Measurements from ENCODE around the gene ZFAND2A. TPM values are rescaled to one million over a fixed set of nuclear protein-coding genes. Genes with fewer than 3 reads are reported as not detected.

Gene ZFAND2A
- total RNA-seq, 1 donor from 2014 or later: 19.9 TPM

- Histone ChIP-seq H3K9me3 (no peaks in the 10 kb centered on the region), H3K4me1 (peaks cover 12% of the 10 kb centered on the region), H3K4me3 (no peak overlapping the region), H3K27me3 (no peaks in the 10 kb centered on the region), H3K27ac (no peak overlapping the region), H3K36me3 (peaks cover 63% of the 10 kb centered on the region)
- TF ChIP-seq, protein P1, sequence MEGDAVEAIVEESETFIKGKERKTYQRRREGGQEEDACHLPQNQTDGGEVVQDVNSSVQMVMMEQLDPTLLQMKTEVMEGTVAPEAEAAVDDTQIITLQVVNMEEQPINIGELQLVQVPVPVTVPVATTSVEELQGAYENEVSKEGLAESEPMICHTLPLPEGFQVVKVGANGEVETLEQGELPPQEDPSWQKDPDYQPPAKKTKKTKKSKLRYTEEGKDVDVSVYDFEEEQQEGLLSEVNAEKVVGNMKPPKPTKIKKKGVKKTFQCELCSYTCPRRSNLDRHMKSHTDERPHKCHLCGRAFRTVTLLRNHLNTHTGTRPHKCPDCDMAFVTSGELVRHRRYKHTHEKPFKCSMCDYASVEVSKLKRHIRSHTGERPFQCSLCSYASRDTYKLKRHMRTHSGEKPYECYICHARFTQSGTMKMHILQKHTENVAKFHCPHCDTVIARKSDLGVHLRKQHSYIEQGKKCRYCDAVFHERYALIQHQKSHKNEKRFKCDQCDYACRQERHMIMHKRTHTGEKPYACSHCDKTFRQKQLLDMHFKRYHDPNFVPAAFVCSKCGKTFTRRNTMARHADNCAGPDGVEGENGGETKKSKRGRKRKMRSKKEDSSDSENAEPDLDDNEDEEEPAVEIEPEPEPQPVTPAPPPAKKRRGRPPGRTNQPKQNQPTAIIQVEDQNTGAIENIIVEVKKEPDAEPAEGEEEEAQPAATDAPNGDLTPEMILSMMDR (IDR thresholded peaks at IDR 0.05): no peak
- ATAC-seq: no peak
- intact Hi-C loops (cut with DNase I): no loop called here
- no peak for DNase-seq
Measured at GRCh38 chr7:1154172-1154739, 5.7 kb downstream of the ZFAND2A start.

DNA sequence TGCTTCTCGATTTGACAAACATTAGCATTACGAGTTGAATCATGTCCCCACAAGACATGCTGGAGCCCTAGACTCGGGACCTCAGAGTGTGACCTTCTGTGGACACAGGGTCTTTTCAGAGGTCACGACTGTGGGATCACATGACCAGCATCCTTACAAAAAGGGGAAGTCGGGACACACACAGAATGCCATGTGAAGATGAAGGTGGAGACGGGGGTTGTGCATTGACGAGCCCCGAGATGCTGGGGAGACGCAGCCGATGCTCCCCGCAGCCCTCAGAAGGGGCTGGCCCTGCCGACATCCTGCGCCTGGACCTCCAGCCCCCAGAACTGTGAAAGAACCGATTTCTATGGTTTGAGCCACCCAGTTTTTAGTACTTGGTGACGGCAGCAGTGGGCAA, 7.5 kb downstream of the ZFAND2A start:
- Histone ChIP-seq H3K27me3 (no peaks in the 10 kb centered on the region), H3K36me3 (peaks cover 56% of the 10 kb centered on the region), H3K4me1 (no peaks in the 10 kb centered on the region), H3K4me3 (no peak overlapping the region), H3K27ac (no peak overlapping the region), H3K9me3 (no peaks in the 10 kb centered on the region)
- intact Hi-C loops (cut with DNase I): no loop called here
- TF ChIP-seq, protein P1 (IDR thresholded peaks at IDR 0.05): no peak
- DNase-seq (no peak), ATAC-seq (no peak)

DNA sequence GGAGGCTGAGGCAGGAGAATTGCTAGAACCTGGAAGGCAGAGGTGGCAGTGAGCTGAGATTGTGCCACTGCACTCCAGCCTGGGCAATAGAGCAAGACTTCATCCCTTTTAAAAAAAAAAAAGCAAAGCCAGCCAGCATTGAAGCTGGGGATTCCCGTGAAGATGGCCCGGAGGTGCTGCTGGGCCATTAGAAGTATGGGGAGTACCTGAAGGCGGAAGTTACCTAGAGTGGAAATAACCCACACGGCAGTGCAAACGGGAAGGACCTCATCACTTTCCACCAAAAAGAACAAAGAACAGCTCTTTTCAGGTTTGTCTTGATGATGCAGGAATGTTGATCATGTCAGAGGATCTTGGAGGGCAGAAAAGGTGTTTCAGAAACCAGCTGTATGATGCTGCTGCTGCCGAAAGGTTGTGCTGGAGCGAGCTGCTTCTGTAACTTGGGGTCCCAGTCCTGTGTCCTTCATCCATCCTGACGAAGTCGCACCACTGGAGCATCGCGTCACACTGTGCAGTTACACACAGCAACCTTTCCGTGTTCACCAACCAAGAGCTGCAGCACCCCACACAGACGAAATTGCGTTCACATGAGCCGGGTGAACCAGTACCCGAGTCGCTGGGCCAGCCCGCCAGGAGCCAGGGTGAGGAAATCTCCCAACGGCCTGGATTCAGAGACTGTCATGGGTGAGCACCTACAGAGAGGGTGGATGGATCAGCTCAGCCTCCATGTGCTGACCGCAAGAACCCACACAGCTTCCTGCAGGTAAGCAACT, 8.2 kb downstream of the ZFAND2A start:
- Histone ChIP-seq H3K9me3 (no peaks in the 10 kb centered on the region), H3K4me1 (no peaks in the 10 kb centered on the region), H3K27me3 (no peaks in the 10 kb centered on the region), H3K4me3 (no peak overlapping the region), H3K36me3 (peaks cover 50% of the 10 kb centered on the region), H3K27ac (no peak overlapping the region)
- DNase-seq (no peak), ATAC-seq (no peak)
- TF ChIP-seq, protein P1 (IDR thresholded peaks at IDR 0.05): no peak
- intact Hi-C loops (cut with DNase I): no loop called here

- ATAC-seq: no peak
- peaks cover 45% of the 10 kb centered on the region for H3K36me3 ChIP-seq
- no peaks in the 10 kb centered on the region for H3K27me3 ChIP-seq
- intact Hi-C loops (cut with DNase I): no loop called here
- H3K9me3 ChIP-seq: no peaks in the 10 kb centered on the region
- DNase-seq: no peak
- no peaks in the 10 kb centered on the region for H3K4me1 ChIP-seq
- H3K27ac ChIP-seq: no peak overlapping the region
- H3K4me3 ChIP-seq: no peak overlapping the region
- TF ChIP-seq, protein P1 (IDR thresholded peaks at IDR 0.05): no peak
Measured at GRCh38 chr7:1151156-1151555, 8.8 kb downstream of the ZFAND2A start.

DNA sequence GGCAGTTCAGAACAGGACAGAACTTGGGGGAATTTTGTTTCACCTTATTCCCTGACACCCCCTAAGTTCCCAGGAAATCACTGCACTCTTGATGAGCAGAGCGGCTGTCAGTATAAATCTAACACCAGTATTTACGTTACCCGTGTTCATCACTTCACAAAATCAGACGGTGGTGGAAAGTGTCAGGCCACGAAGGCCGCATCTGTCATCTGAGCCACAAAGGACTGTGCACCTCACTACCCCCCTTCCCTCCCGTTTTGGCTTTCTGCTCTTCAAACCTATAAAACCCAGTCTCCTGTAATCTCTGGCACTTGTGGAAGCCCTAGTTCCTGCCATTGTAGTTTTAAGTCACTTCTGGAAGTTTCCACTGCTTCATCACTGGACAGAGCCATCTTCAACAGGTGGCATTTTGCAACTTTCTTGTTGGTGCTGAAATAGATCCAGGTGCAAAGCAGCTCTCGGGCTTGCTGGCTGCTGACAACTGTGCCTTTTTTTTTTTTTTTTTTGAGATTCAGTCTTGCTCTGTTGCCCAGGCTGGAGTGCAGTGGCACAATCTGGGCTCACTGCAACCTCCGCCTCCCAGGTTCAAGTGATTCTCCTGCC, 9.5 kb downstream of the ZFAND2A start:
- no peak overlapping the region for H3K27ac ChIP-seq
- no peak overlapping the region for H3K4me3 ChIP-seq
- TF ChIP-seq, protein P1 (IDR thresholded peaks at IDR 0.05): no peak
- no peak for DNase-seq
- no peaks in the 10 kb centered on the region for H3K9me3 ChIP-seq
- ATAC-seq: no peak
- peaks cover 41% of the 10 kb centered on the region for H3K36me3 ChIP-seq
- no peaks in the 10 kb centered on the region for H3K27me3 ChIP-seq
- no peaks in the 10 kb centered on the region for H3K4me1 ChIP-seq
- intact Hi-C loops (cut with DNase I): no loop called here

Measured in upper lobe of right lung (tissue), 1 donor.